ENCODE measurements around the gene PLCB2.

GRCh38 chr15:40355976-40356585 lies 48.3 kb upstream of the PLCB2 start:
- TF ChIP-seq CTCF (IDR thresholded peaks at IDR 0.05; ENCODE audit: borderline replicate concordance, extremely low read depth, low read length, poor library complexity, severe bottlenecking): no peak
- TF ChIP-seq EZH2 (IDR thresholded peaks at IDR 0.05; ENCODE audit: borderline replicate concordance, low read depth, low read length, severe bottlenecking): no peak
